Neural cell (in vitro differentiated cells): ENCODE data around the gene NKD1. TPM values are rescaled to one million over a fixed set of nuclear protein-coding genes. Genes with fewer than 3 reads are reported as not detected.

Source experiments
- H2AFZ ChIP-seq: fragments of 200-600, 300-800 bp; sonication (generic), shearing (Covaris generic); 2 replicates; pipeline ENCODE4 v1.6.0; 2014; ENCODE audit warnings: low read depth, mild to moderate bottlenecking, antibody characterized with exemption, low read length, moderate library complexity
- H3F3A ChIP-seq: fragments of 200-600 bp; shearing (Covaris generic); 2 replicates; pipeline ENCODE4 v1.6.1; 2016; ENCODE audit warnings: mild to moderate bottlenecking, moderate library complexity, mixed read lengths, antibody characterized with exemption, low read length; ENCODE audit not compliant: insufficient read depth, poor library complexity, severe bottlenecking
- H3K27ac ChIP-seq: fragments of 200-600, 300-800 bp; sonication (generic), shearing (Covaris generic); 2 replicates; pipeline ENCODE4 v1.5.1; 2014; ENCODE audit warnings: mild to moderate bottlenecking, low read length, moderate library complexity
- H3K27me3 ChIP-seq: fragments of 300-800, 200-600 bp; sonication (generic), shearing (Covaris generic); 2 replicates; pipeline ENCODE4 v1.6.0; 2014; ENCODE audit warnings: mild to moderate bottlenecking, low read depth, low read length, moderate library complexity; ENCODE audit not compliant: insufficient read depth
- H3K36me3 ChIP-seq: fragments of 300-800, 200-600 bp; sonication (generic), shearing (Covaris generic); 2 replicates; pipeline ENCODE4 v1.5.1; 2014; ENCODE audit warnings: mild to moderate bottlenecking, antibody characterized with exemption, low read length, moderate library complexity; ENCODE audit not compliant: insufficient read depth
- H3K4me2 ChIP-seq: fragments of 300-800, 200-600 bp; sonication (generic), shearing (Covaris generic); 2 replicates; pipeline ENCODE4 v1.6.0; 2014; ENCODE audit warnings: mild to moderate bottlenecking, low read length
- H3K4me3 ChIP-seq: fragments of 300-800, 200-600 bp; sonication (generic), shearing (Covaris generic); 2 replicates; pipeline ENCODE4 v1.5.1; 2014; ENCODE audit warnings: mild to moderate bottlenecking, low read length, moderate library complexity
- H3K79me2 ChIP-seq: fragments of 200-600 bp; shearing (Covaris generic); replicated peaks from 2 replicates; pipeline ENCODE4 v1.6.0; 2014; ENCODE audit warnings: mild to moderate bottlenecking, low read length, moderate library complexity; ENCODE audit not compliant: insufficient read depth
- H3K9ac ChIP-seq: fragments of 300-800, 200-600 bp; sonication (generic), shearing (Covaris generic); 2 replicates; pipeline ENCODE4 v1.6.1; 2016; ENCODE audit warnings: mild to moderate bottlenecking, low read length, mixed read lengths
- H3K9me2 ChIP-seq: fragments of 200-600 bp; shearing (Covaris generic); 2 replicates; pipeline ENCODE4 v1.6.1; 2016; ENCODE audit warnings: mild to moderate bottlenecking, low read length, mixed read lengths; ENCODE audit not compliant: insufficient read depth
- H3K9me3 ChIP-seq: fragments of 200-600, 300-800 bp; sonication (generic), shearing (Covaris generic); 2 replicates; pipeline ENCODE4 v1.6.1; 2016; ENCODE audit warnings: mild to moderate bottlenecking, mixed run types, low read length, moderate library complexity, mixed read lengths
- H4K20me1 ChIP-seq: fragments of 200-600 bp; shearing (Covaris generic); 2 replicates; pipeline ENCODE4 v1.6.1; 2016; ENCODE audit warnings: mild to moderate bottlenecking, mixed run types; ENCODE audit not compliant: insufficient read depth
- EP300 ChIP-seq: fragments of 450-650 bp; conservative IDR thresholded peaks from 2 replicates; pipeline ENCODE4 v1.6.1; 2014; ENCODE audit warnings: antibody characterized with exemption, mild to moderate bottlenecking, moderate library complexity; ENCODE audit not compliant: poor library complexity, severe bottlenecking
- EZH2 ChIP-seq: fragments of 200-600, 300-800 bp; shearing (Covaris generic), sonication (generic); IDR thresholded peaks from 2 replicates; pipeline ENCODE4 v1.6.1; 2014; ENCODE audit warnings: antibody characterized with exemption, low read length, borderline replicate concordance, mild to moderate bottlenecking; ENCODE audit not compliant: insufficient read depth, poor library complexity, severe bottlenecking
- MXI1 ChIP-seq: fragments of 450-650 bp; conservative IDR thresholded peaks from 2 replicates; pipeline ENCODE4 v1.6.1; 2014; ENCODE audit warnings: antibody characterized with exemption, mild to moderate bottlenecking; ENCODE audit not compliant: poor library complexity, severe bottlenecking
- POLR2AphosphoS5 ChIP-seq: IDR thresholded peaks from 2 replicates; pipeline ENCODE4 v1.6.1; 2012
- RAD21 ChIP-seq: fragments of 450-650 bp; conservative IDR thresholded peaks from 2 replicates; pipeline ENCODE4 v1.6.1; 2014; ENCODE audit warnings: antibody characterized with exemption, mild to moderate bottlenecking, moderate library complexity
- REST ChIP-seq: IDR thresholded peaks from 2 replicates; pipeline ENCODE4 v1.6.1; 2012; ENCODE audit warnings: borderline replicate concordance
- SMC3 ChIP-seq: fragments of 450-650 bp; conservative IDR thresholded peaks from 2 replicates; pipeline ENCODE4 v1.6.1; 2014; ENCODE audit warnings: antibody characterized with exemption, mild to moderate bottlenecking, moderate library complexity; ENCODE audit not compliant: poor library complexity
- TAF1 ChIP-seq: IDR thresholded peaks from 2 replicates; pipeline ENCODE4 v1.6.1; 2012; ENCODE audit warnings: low read depth
- polyA plus RNA-seq: library from polyadenylated mRNA; depleted of rRNA; stranded (reverse); fragments of >200 nt; gene quantifications from 2 replicates; pipeline ENCODE4 v1.2.3, GENCODE V29; 2014
- TF ChIP-seq, protein P1 (sequence below): fragments of 450-650 bp; IDR thresholded peaks from 2 replicates; pipeline ENCODE4 v1.5.1; 2014; ENCODE audit warnings: antibody characterized with exemption, mild to moderate bottlenecking, moderate library complexity; ENCODE audit not compliant: poor library complexity, severe bottlenecking

NKD1 gene
- polyA plus RNA-seq, 1 donor from 2014 or later: 1.1 TPM

- no peaks in the 10 kb centered on the region for H3K79me2 ChIP-seq
- H4K20me1 ChIP-seq: no peaks in the 10 kb centered on the region
- H3K9me2 ChIP-seq: no peaks in the 10 kb centered on the region
- no peak overlapping the region for H3K4me3 ChIP-seq
- no peaks in the 10 kb centered on the region for H3K9me3 ChIP-seq
- H3F3A ChIP-seq: no peaks in the 10 kb centered on the region
- H3K36me3 ChIP-seq: no peaks in the 10 kb centered on the region
- no peak overlapping the region for H2AFZ ChIP-seq
- H3K4me2 ChIP-seq: no peak overlapping the region
- no peak overlapping the region for H3K27ac ChIP-seq
- TF ChIP-seq RAD21 (no peak), EZH2 (no peak), SMC3 (no peak), POLR2AphosphoS5 (no peak), REST (no peak), TAF1 (no peak), EP300 (no peak), MXI1 (no peak)
- TF ChIP-seq, protein P1, sequence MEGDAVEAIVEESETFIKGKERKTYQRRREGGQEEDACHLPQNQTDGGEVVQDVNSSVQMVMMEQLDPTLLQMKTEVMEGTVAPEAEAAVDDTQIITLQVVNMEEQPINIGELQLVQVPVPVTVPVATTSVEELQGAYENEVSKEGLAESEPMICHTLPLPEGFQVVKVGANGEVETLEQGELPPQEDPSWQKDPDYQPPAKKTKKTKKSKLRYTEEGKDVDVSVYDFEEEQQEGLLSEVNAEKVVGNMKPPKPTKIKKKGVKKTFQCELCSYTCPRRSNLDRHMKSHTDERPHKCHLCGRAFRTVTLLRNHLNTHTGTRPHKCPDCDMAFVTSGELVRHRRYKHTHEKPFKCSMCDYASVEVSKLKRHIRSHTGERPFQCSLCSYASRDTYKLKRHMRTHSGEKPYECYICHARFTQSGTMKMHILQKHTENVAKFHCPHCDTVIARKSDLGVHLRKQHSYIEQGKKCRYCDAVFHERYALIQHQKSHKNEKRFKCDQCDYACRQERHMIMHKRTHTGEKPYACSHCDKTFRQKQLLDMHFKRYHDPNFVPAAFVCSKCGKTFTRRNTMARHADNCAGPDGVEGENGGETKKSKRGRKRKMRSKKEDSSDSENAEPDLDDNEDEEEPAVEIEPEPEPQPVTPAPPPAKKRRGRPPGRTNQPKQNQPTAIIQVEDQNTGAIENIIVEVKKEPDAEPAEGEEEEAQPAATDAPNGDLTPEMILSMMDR: no peak
- no peak overlapping the region for H3K9ac ChIP-seq
- H3K27me3 ChIP-seq: no peaks in the 10 kb centered on the region
These were observed 18.1 kb downstream of the NKD1 start for GRCh38 chr16:50566014-50566962.

GRCh38 chr16:50567651-50568050 is 19.5 kb downstream of the NKD1 start:
- H3K27me3 ChIP-seq: no peaks in the 10 kb centered on the region
- no peaks in the 10 kb centered on the region for H4K20me1 ChIP-seq
- no peaks in the 10 kb centered on the region for H3K36me3 ChIP-seq
- H3K27ac ChIP-seq: no peak overlapping the region
- H2AFZ ChIP-seq: no peak overlapping the region
- H3K9me3 ChIP-seq: no peaks in the 10 kb centered on the region
- no peak overlapping the region for H3K4me2 ChIP-seq
- H3K79me2 ChIP-seq: no peaks in the 10 kb centered on the region
- H3K9ac ChIP-seq: no peak overlapping the region
- TF ChIP-seq MXI1 (no peak), SMC3 (no peak), REST (no peak), RAD21 (no peak), EP300 (no peak), TAF1 (no peak), EZH2 (no peak), POLR2AphosphoS5 (no peak)
- TF ChIP-seq, protein P1: no peak
- no peaks in the 10 kb centered on the region for H3K9me2 ChIP-seq
- H3F3A ChIP-seq: no peaks in the 10 kb centered on the region
- H3K4me3 ChIP-seq: no peak overlapping the region
